Measurements from ENCODE around the gene NPEPL1.

Gene NPEPL1

DNA sequence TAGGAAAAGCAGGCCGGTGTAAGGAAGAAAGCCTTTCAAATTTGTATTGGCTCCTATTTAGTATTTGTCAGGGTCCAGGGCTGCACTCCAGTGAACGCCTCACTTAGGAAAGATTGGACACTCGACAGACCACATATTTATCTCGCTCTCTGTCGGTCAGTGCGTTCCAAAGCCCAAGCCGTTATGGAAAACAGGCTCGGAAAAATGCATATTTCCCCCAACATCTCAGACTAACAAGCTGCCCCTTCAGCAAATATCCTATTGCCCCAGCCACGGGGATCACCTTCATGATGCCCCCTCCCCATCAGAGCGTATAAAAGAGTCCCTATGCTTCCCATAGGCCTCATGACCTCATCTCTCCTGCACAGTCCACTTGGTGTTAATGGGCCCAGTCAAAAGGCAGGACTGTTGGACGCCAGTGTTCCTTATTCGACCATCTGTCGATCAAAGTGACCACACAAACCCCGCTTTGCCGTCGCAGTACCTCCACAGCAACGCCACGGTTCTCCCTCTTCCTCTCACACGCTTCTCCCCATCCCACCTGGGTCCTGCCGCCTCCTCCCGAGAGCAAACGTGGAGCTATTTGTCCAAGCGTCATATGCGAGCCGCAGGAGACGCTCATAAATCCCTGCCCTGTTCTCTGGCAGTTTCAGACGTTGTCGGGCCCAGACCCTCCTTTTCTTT, 63.3 kb downstream of the NPEPL1 start:
- TF ChIP-seq, protein P1, sequence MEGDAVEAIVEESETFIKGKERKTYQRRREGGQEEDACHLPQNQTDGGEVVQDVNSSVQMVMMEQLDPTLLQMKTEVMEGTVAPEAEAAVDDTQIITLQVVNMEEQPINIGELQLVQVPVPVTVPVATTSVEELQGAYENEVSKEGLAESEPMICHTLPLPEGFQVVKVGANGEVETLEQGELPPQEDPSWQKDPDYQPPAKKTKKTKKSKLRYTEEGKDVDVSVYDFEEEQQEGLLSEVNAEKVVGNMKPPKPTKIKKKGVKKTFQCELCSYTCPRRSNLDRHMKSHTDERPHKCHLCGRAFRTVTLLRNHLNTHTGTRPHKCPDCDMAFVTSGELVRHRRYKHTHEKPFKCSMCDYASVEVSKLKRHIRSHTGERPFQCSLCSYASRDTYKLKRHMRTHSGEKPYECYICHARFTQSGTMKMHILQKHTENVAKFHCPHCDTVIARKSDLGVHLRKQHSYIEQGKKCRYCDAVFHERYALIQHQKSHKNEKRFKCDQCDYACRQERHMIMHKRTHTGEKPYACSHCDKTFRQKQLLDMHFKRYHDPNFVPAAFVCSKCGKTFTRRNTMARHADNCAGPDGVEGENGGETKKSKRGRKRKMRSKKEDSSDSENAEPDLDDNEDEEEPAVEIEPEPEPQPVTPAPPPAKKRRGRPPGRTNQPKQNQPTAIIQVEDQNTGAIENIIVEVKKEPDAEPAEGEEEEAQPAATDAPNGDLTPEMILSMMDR (IDR thresholded peaks at IDR 0.05) = no peak

DNA sequence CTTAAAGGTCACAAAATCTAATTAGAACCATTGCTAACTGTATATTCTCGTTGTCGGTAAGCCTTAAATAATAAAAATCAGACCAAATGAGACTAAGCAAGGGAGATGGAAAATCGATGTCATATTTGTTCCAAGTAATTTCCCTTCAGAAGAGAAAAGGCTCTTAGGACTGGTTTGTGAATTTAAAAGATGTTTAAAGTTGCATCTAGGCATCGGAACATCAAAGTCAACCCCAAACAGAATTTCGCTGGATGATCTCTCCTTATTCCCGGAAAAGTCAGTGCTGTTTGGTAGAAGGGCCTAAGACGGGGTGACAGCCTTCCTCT, 63.8 kb downstream of the NPEPL1 start:
- TF ChIP-seq, protein P1 (IDR thresholded peaks at IDR 0.05) = no peak

DNA sequence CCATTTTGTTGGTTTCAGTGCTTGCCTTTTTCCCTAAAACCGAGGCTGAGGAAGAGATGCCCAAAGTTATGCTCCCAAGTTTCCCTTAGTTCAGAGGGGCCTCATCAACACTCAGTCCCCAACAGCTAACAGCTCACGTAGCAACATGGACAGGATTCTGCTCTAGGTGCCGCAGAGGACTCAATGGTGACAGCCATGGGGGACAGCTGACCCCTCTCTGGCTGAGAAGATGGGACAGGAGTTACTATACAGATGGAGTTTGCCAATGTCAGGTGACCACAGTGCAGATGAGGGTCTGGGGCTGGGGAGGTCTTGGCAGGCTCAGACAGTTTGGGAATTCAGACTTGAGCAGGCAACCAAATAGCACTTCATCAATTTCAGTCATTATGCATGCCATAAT, 67.3 kb downstream of the NPEPL1 start:
- TF ChIP-seq, protein P1 (IDR thresholded peaks at IDR 0.05) = no peak

DNA sequence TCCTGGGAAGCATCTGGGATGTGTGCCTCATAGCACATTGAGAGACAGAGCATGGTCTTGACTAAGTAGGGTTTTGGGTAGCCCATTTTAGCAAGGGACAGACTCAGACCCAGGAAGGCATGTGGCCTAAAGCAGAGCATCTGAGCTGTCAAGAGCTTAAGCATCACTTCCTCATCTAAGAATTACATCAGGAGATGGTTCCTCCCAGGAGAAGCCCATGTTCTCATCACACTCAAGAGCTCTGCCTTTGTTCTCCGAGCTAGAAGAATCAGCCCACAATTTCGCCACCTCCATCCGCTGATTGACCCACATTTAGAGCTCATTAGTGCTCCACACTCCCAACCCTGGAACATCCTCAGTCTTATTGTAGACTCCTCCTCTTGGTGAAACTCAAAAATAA, 68.3 kb downstream of the NPEPL1 start:
- TF ChIP-seq, protein P1 (IDR thresholded peaks at IDR 0.05) = no peak

DNA sequence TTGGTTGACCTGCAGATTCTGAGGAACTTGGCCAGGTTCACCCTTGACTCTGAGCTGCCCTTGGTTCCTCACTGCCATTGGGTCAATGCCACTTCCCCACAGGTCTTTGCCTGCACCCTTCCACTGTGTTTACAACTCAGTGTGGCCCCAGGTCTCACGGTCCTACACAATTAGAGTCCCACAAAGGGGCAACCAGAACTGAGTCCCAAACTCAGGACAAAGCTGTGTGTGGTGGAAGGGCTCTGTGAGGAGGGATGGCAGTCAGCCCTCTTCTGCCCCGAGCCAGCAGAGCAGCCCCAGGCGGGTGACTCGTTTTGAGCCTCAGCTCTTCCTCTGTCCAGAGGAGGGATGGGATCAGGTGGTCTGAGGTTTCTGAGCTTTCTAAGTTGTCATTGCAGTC, 69.5 kb downstream of the NPEPL1 start:
- TF ChIP-seq, protein P1 (IDR thresholded peaks at IDR 0.05) = no peak

DNA sequence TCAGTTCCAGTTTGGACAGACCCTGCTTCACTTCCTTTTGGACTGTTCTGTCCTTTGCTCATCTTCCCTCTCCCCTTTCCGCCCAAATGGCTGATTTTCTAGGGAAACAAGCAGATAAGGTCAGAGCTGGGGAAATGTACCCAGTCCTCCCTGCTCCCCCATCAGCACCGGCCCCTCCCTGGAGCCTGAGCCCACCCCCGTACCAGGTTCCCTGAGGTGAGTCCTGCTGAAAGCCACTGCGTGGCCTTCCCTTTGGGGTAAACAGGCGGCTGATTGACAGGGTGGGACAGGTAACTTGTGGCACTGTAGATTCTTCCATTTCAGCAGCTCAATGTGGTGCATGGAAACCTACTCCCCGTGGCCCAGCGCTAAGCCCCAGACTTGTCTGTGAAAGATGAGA, 70.5 kb downstream of the NPEPL1 start:
- TF ChIP-seq, protein P1 (IDR thresholded peaks at IDR 0.05) = no peak

Measured in LNCAP (cell line).